H1 (cell line): Measurements from ENCODE around the gene PRKCSH. TPM values are rescaled to one million over a fixed set of nuclear protein-coding genes. Genes with fewer than 3 reads are reported as not detected.

Experiments used
- CTCF ChIA-PET: fragments of 300-600 bp; sonication (Branson Sonifier 250); formaldehyde crosslinking; loops from one replicate; lab custom pipeline; 2021; ENCODE audit not compliant: partially characterized antibody; lab: Charles Lee
- POLR2A ChIA-PET: fragments of 300-600 bp; sonication (Branson Sonifier 250); formaldehyde crosslinking; loops from one replicate; lab custom pipeline; 2021; ENCODE audit warnings: inconsistent platforms; ENCODE audit not compliant: partially characterized antibody; lab: Charles Lee
- DNase-seq, 2 experiments: peaks; one replicate each; pipeline versions ENCODE4 v3.0.0 to v3.0.0-alpha.2; 2010 to 2022; ENCODE audit warnings: low spot score in 2 of 2, low read depth in 1 of 2, mixed read lengths in 1 of 2
- FAIRE-seq: peaks from 2 replicates; lab custom pipeline; 2011; peaks lifted over from hg19 to GRCh38; lab: Jason Lieb, UNC
- H2AFZ ChIP-seq: 2 replicates; pipeline ENCODE4 v1.8.1; 2012; ENCODE audit warnings: low read length, inconsistent platforms
- H2AK5ac ChIP-seq: 2 replicates; pipeline ENCODE4 v1.6.1; 2013; ENCODE audit warnings: low read depth, low read length
- H2BK120ac ChIP-seq: replicated peaks from 2 replicates; pipeline ENCODE3; 2013; ENCODE audit warnings: low read depth, low read length, inconsistent platforms
- H2BK12ac ChIP-seq: 2 replicates; pipeline ENCODE4 v1.6.1; 2013; ENCODE audit warnings: low read depth, low read length
- H2BK15ac ChIP-seq: 2 replicates; pipeline ENCODE4 v1.6.1; 2013; ENCODE audit warnings: low read length
- H2BK20ac ChIP-seq: 2 replicates; pipeline ENCODE4 v1.6.1; 2013; ENCODE audit warnings: low read length
- H2BK5ac ChIP-seq: 2 replicates; pipeline ENCODE4 v1.6.1; 2013; ENCODE audit warnings: low read depth, low read length
- H3K14ac ChIP-seq: 2 replicates; pipeline ENCODE4 v1.6.1; 2013; ENCODE audit warnings: inconsistent platforms; ENCODE audit not compliant: insufficient read length
- H3K18ac ChIP-seq: 2 replicates; pipeline ENCODE4 v1.6.1; 2013; ENCODE audit warnings: low read length; ENCODE audit errors: extremely low read depth
- H3K23ac ChIP-seq: 2 replicates; pipeline ENCODE4 v1.6.1; 2013; ENCODE audit warnings: inconsistent platforms; ENCODE audit not compliant: insufficient read length
- H3K23me2 ChIP-seq: 2 replicates; pipeline ENCODE4 v1.6.1; 2013; ENCODE audit warnings: low read depth, low read length
- H3K27ac ChIP-seq: 2 replicates; pipeline ENCODE4 v1.6.1; 2011; ENCODE audit warnings: low read depth, low read length, inconsistent platforms
- H3K27me3 ChIP-seq, 4 experiments: replicated peaks in 1 of 4; 1 replicate in 1 of 4; 2 replicates in 3 of 4; pipeline versions ENCODE4 v1.6.1 to v1.8.1; 2011 to 2013; ENCODE audit warnings: low read length in 3 of 4, mild to moderate bottlenecking in 3 of 4, inconsistent platforms in 2 of 4, mixed read lengths in 2 of 4, moderate library complexity in 1 of 4; ENCODE audit not compliant: control insufficient read depth in 3 of 4, insufficient read depth in 3 of 4; ENCODE audit errors: extremely low read depth in 1 of 4
- H3K36me3 ChIP-seq, 4 experiments: 2 replicates each; pipeline versions ENCODE4 v1.6.1 to v1.8.1; 2011 to 2013; ENCODE audit warnings: mild to moderate bottlenecking in 4 of 4, low read length in 3 of 4, moderate library complexity in 2 of 4, control low read depth in 1 of 4, inconsistent platforms in 1 of 4; ENCODE audit not compliant: insufficient read depth in 4 of 4, control insufficient read depth in 2 of 4
- H3K4ac ChIP-seq: replicated peaks from 2 replicates; pipeline ENCODE3; 2013; ENCODE audit warnings: low read length, low read depth, mixed read lengths, inconsistent platforms; ENCODE audit not compliant: insufficient read length
- H3K4me1 ChIP-seq, 4 experiments: replicated peaks in 1 of 4; 1 replicate in 1 of 4; 2 replicates in 3 of 4; pipeline versions ENCODE4 v1.6.1 to v1.8.1; 2011 to 2013; ENCODE audit warnings: low read length in 3 of 4, inconsistent platforms in 2 of 4, mixed read lengths in 1 of 4; ENCODE audit not compliant: insufficient read depth in 4 of 4, control insufficient read depth in 3 of 4
- H3K4me2 ChIP-seq, 2 experiments: 2 replicates each; pipeline versions ENCODE4 v1.6.1 to v1.8.1; 2011 to 2013; ENCODE audit warnings: low read depth in 2 of 2, low read length in 2 of 2, control low read depth in 1 of 2, inconsistent platforms in 1 of 2, mild to moderate bottlenecking in 1 of 2; ENCODE audit not compliant: insufficient read depth in 1 of 2
- H3K4me3 ChIP-seq, 4 experiments: fragments of 200-600, 300-600 bp in 1 of 4; sonication (generic), shearing (Covaris generic), sonication (Bioruptor Twin) in 1 of 4; 2 replicates each; pipeline versions ENCODE4 v1.5.1 to v1.8.1; 2011 to 2016; ENCODE audit warnings: low read length in 4 of 4, low read depth in 3 of 4, control low read depth in 2 of 4, inconsistent platforms in 2 of 4, mild to moderate bottlenecking in 2 of 4, mixed read lengths in 1 of 4, moderate library complexity in 1 of 4; ENCODE audit not compliant: insufficient read depth in 2 of 4; ENCODE audit errors: extremely low read depth in 1 of 4
- H3K56ac ChIP-seq: replicated peaks from 2 replicates; pipeline ENCODE3; 2013; ENCODE audit warnings: low read depth, mild to moderate bottlenecking, mixed read lengths, low read length, inconsistent platforms; ENCODE audit not compliant: insufficient read length
- H3K79me1 ChIP-seq: 2 replicates; pipeline ENCODE4 v1.6.1; 2013; ENCODE audit warnings: low read depth, low read length, control low read depth
- H3K79me2 ChIP-seq, 2 experiments: 2 replicates each; pipeline versions ENCODE4 v1.6.1 to v1.8.1; 2012 to 2013; ENCODE audit warnings: low read length in 2 of 2, mild to moderate bottlenecking in 2 of 2, inconsistent platforms in 1 of 2; ENCODE audit not compliant: insufficient read depth in 2 of 2, control insufficient read depth in 1 of 2
- H3K9ac ChIP-seq, 4 experiments: replicated peaks in 1 of 4; 1 replicate in 1 of 4; 2 replicates in 3 of 4; pipeline versions ENCODE4 v1.6.1 to v1.8.1; 2011 to 2013; ENCODE audit warnings: low read depth in 3 of 4, low read length in 3 of 4, control low read depth in 2 of 4, mild to moderate bottlenecking in 2 of 4, moderate library complexity in 2 of 4, inconsistent platforms in 1 of 4; ENCODE audit errors: extremely low read depth in 1 of 4
- H3K9me3 ChIP-seq, 2 experiments: 2 replicates each; pipeline versions ENCODE4 v1.6.1 to v1.8.1; 2012 to 2013; ENCODE audit warnings: mild to moderate bottlenecking in 2 of 2, moderate library complexity in 2 of 2, control low read depth in 1 of 2, inconsistent platforms in 1 of 2, low read depth in 1 of 2, low read length in 1 of 2, mixed read lengths in 1 of 2; ENCODE audit not compliant: insufficient read depth in 2 of 2
- H4K20me1 ChIP-seq, 2 experiments: replicated peaks in 1 of 2; 2 replicates each; pipeline versions ENCODE3 to v1.8.1; 2011 to 2013; ENCODE audit warnings: inconsistent platforms in 2 of 2, low read length in 2 of 2, mild to moderate bottlenecking in 1 of 2; ENCODE audit not compliant: insufficient read depth in 2 of 2, control insufficient read depth in 1 of 2
- H4K5ac ChIP-seq: 2 replicates; pipeline ENCODE4 v1.6.1; 2013; ENCODE audit warnings: low read length, low read depth, mixed read lengths, inconsistent platforms; ENCODE audit not compliant: insufficient read length
- H4K8ac ChIP-seq: 2 replicates; pipeline ENCODE4 v1.8.0; 2013; ENCODE audit warnings: mild to moderate bottlenecking, moderate library complexity, low read length, inconsistent platforms; ENCODE audit not compliant: insufficient read depth; ENCODE audit errors: extremely low read depth
- H4K91ac ChIP-seq: replicated peaks from 2 replicates; pipeline ENCODE3; 2013; ENCODE audit warnings: low read length, mixed read lengths, inconsistent platforms; ENCODE audit not compliant: insufficient read length
- ASH2L ChIP-seq: fragments of 200-600, 300-600 bp; sonication (generic); IDR thresholded peaks from one replicate; pipeline ENCODE4 v1.7.1; 2017; ENCODE audit warnings: low read length
- CBX5 ChIP-seq: fragments of 300-800, 300-1000 bp; sonication (generic); IDR thresholded peaks from 2 replicates; pipeline ENCODE4 v1.7.1; 2016; ENCODE audit warnings: antibody characterized with exemption, low read length, low read depth
- CHD1 ChIP-seq: IDR thresholded peaks from 2 replicates; pipeline ENCODE4 v1.6.1; 2012; ENCODE audit warnings: low read depth, low read length, improper control_type of control experiment
- CREB1 ChIP-seq: IDR thresholded peaks from 2 replicates; pipeline ENCODE4 v1.6.1; 2012; ENCODE audit warnings: inconsistent platforms
- CTCF ChIP-seq, 3 experiments: IDR thresholded peaks; 1 replicate in 2 of 3; 2 replicates in 1 of 3; pipeline versions ENCODE4 v1.5.1 to v1.6.1; 2011; ENCODE audit warnings: low read length in 3 of 3, mild to moderate bottlenecking in 3 of 3, inconsistent platforms in 2 of 3, low read depth in 1 of 3, moderate library complexity in 1 of 3; ENCODE audit not compliant: insufficient read depth in 1 of 3; ENCODE audit errors: control extremely low read depth in 1 of 3
- FOSL1 ChIP-seq: IDR thresholded peaks from 2 replicates; pipeline ENCODE4 v1.6.1; 2011; ENCODE audit warnings: mild to moderate bottlenecking, low read depth, low read length, moderate library complexity; ENCODE audit not compliant: insufficient read depth
- JUN ChIP-seq: IDR thresholded peaks from 2 replicates; pipeline ENCODE4 v1.6.1; 2011; ENCODE audit warnings: low read depth, mild to moderate bottlenecking, improper control_type of control experiment, low read length
- KDM1A ChIP-seq: fragments of 200-600, 300-600 bp; sonication (generic); IDR thresholded peaks from 2 replicates; pipeline ENCODE4 v1.7.1; 2016; ENCODE audit warnings: mild to moderate bottlenecking, low read length, borderline replicate concordance
- NANOG ChIP-seq: IDR thresholded peaks from 2 replicates; pipeline ENCODE4 v1.6.1; 2011; ENCODE audit warnings: low read length, low read depth, mild to moderate bottlenecking, inconsistent platforms; ENCODE audit not compliant: insufficient read depth, poor library complexity, severe bottlenecking
- POU5F1 ChIP-seq: IDR thresholded peaks from 2 replicates; pipeline ENCODE4 v1.6.1; 2011; ENCODE audit warnings: low read depth, mild to moderate bottlenecking, low read length, moderate library complexity
- RBBP5 ChIP-seq: IDR thresholded peaks from 2 replicates; pipeline ENCODE4 v1.7.1; 2012; ENCODE audit warnings: low read depth, mild to moderate bottlenecking, inconsistent platforms, low read length, moderate library complexity, borderline replicate concordance
- RXRA ChIP-seq: IDR thresholded peaks from 2 replicates; pipeline ENCODE4 v1.6.1; 2011; ENCODE audit warnings: low read depth, mild to moderate bottlenecking, low read length, moderate library complexity; ENCODE audit not compliant: insufficient read depth
- WGBS, 2 experiments: shearing (Covaris generic) in 1 of 2; methylation state at CpG; one replicate each; pipeline versions ENCODE4 v1.1.6 to v1.1.7; 2013 to 2015; ENCODE audit warnings: low lambda C conversion rate in 2 of 2, mixed read lengths in 2 of 2, inconsistent platforms in 1 of 2, low coverage in 1 of 2, missing lambda C conversion rate in 1 of 2; ENCODE audit not compliant: insufficient replicate concordance in 2 of 2, insufficient coverage in 1 of 2, insufficient read length in 1 of 2; ENCODE audit errors: extremely low coverage in 1 of 2, missing lambda C conversion rate in 1 of 2; 5-methylcytosine and 5-hydroxymethylcytosine counted together
- polyA plus RNA-seq, 7 experiments: library from polyadenylated mRNA; depleted of rRNA in 3 of 7; stranded (reverse) in 5 of 7; unstranded in 2 of 7; fragments of >200 nt in 5 of 7; fragments of 200-250 nt in 2 of 7; gene quantifications; 1 replicate in 5 of 7; 2 replicates in 1 of 7; 4 replicates in 1 of 7; pipeline versions ENCODE4 v1.2.1 to v1.2.3, GENCODE V29; 2011 to 2013; ENCODE audit warnings: missing spikeins in 2 of 7, mixed read lengths in 2 of 7
- total RNA-seq: library from RNA; stranded (reverse); fragmentation: NEBNext Ultra II Directional; extraction: Animal tissue kit (Norgen Biotek cat#: 25700); gene quantifications from 2 replicates; pipeline ENCODE4 v1.2.1, GENCODE V29; 2021

PRKCSH gene
- total and polyA plus RNA-seq, 2 of the 8 experiments (the other 6 are each of a cell fraction or from before 2014, with no cell fraction given), result 97.2 to 337 TPM

- H3K79me1 ChIP-seq, result no peaks in the 10 kb centered on the region; the same call in 1 of the 2 replicates
- FAIRE-seq (no peak), DNase-seq (no peak)
- H3K27me3 ChIP-seq, result no peaks in the 10 kb centered on the region
- H3K36me3 ChIP-seq, result peaks cover 0 to 3% (median 0%) of the 10 kb centered on the region in 4 experiments; a peak in 2 of 8 replicates
- no peak overlapping the region for H3K18ac ChIP-seq
- POLR2A ChIA-PET, result interaction anchor here (1.1 to 1.4 kb wide), 2 partner anchors 33 to 121 kb away, joined by 3 to 5 read pairs; partner anchors contain the start of genes ECSIT and SWSAP1
- no peak overlapping the region for H3K56ac ChIP-seq
- no peak overlapping the region for H3K9ac ChIP-seq
- no peak overlapping the region for H3K4ac ChIP-seq
- H2BK5ac ChIP-seq, result no peak overlapping the region
- no peak overlapping the region for H3K4me2 ChIP-seq
- no peak overlapping the region for H4K91ac ChIP-seq
- no peak overlapping the region for H2BK20ac ChIP-seq
- no peak overlapping the region for H2BK15ac ChIP-seq
- H2AFZ ChIP-seq, result no peak overlapping the region
- no peak overlapping the region for H2BK12ac ChIP-seq
- H3K14ac ChIP-seq, result no peak overlapping the region
- H3K9me3 ChIP-seq, result no peaks in the 10 kb centered on the region
- H4K5ac ChIP-seq, result no peak overlapping the region
- no peak overlapping the region for H3K23ac ChIP-seq
- CTCF ChIA-PET, result interaction anchor here (0.7 to 4.7 kb wide), 9 partner anchors 11 to 1000 kb away, joined by 3 to 37 read pairs (median 3); no protein-coding TSS in a partner anchor
- H3K4me1 ChIP-seq, result no peaks in the 10 kb centered on the region; a peak in 1 of 7 replicates
- 91% methylated on average over 10 of the region's 10 CpGs; no CpG with 5 or more reads in 1 of the 2 experiments for WGBS, 2 experiments
- peaks cover 1 to 5% of the 10 kb centered on the region in 2 experiments for H4K20me1 ChIP-seq
- no peak overlapping the region for H2AK5ac ChIP-seq
- no peaks in the 10 kb centered on the region for H3K79me2 ChIP-seq
- no peak for TF ChIP-seq KDM1A
- no peak for TF ChIP-seq FOSL1
- TF ChIP-seq RXRA, result no peak
- no peak for TF ChIP-seq JUN
- TF ChIP-seq CBX5, result no peak
- TF ChIP-seq POU5F1, result no peak
- TF ChIP-seq NANOG, result no peak
- TF ChIP-seq CREB1, result no peak
- no peak for TF ChIP-seq CTCF (IDR thresholded peaks at IDR 0.05; ENCODE audit: control extremely low read depth in 1 of 3, insufficient read depth in 1 of 3, low read depth in 1 of 3, low read length in 3 of 3)
- no peak for TF ChIP-seq ASH2L
- TF ChIP-seq CHD1, result no peak
- no peak for TF ChIP-seq RBBP5
- TF ChIP-seq, all 59 proteins: peak for 0
- Histone ChIP-seq H4K8ac (no peak overlapping the region), H3K4me3 (no peak overlapping the region), H2BK120ac (no peak overlapping the region), H3K27ac (no peak overlapping the region), H3K23me2 (no peaks in the 10 kb centered on the region)
These were observed 60.0 kb downstream of the PRKCSH start for GRCh38 chr19:11495481-11495880.
